Left lung (tissue), 10 donors: ENCODE results near the gene KCNG3. TPM values are rescaled to one million over a fixed set of nuclear protein-coding genes. Genes with fewer than 3 reads are reported as not detected.

ENCODE experiments used
- ATAC-seq: fragments of 200-7000 bp; cut with Tn5 transposase; one replicate; pipeline ENCODE4 v1.9.1; 2020; ENCODE audit warnings: moderate library complexity
- DNase-seq, 4 donors: peaks; one replicate each; pipeline ENCODE4 v3.0.0-alpha.2; 2013 to 2020
- H3K27ac ChIP-seq, 2 donors: fragments of 200-600 bp; sonication (generic) in 1 of 2; one replicate each; pipeline versions ENCODE4 v1.5.0 to v1.8.0; 2020 to 2021
- H3K27me3 ChIP-seq, 2 donors: fragments of 200-600 bp; sonication (generic) in 1 of 2; one replicate each; pipeline versions ENCODE4 v1.5.0 to v1.8.0; 2020 to 2021
- H3K36me3 ChIP-seq, 2 donors: fragments of 200-600 bp; sonication (generic) in 1 of 2; one replicate each; pipeline versions ENCODE4 v1.5.0 to v1.8.0; 2020 to 2021
- H3K4me1 ChIP-seq, 2 donors: fragments of 200-600 bp; one replicate each; pipeline ENCODE4 v1.8.0; 2021
- H3K4me3 ChIP-seq, 2 donors: fragments of 200-600 bp; sonication (generic) in 1 of 2; one replicate each; pipeline versions ENCODE4 v1.5.0 to v1.8.0; 2020 to 2021; ENCODE audit warnings: mild to moderate bottlenecking in 1 of 2
- H3K9me3 ChIP-seq, 2 donors: fragments of 200-600 bp; sonication (generic) in 1 of 2; one replicate each; pipeline versions ENCODE4 v1.5.0 to v1.8.0; 2020 to 2021
- CTCF ChIP-seq, 2 donors: fragments of 200-600 bp; sonication (generic) in 1 of 2; IDR thresholded peaks; one replicate each; pipeline versions ENCODE4 v1.5.0 to v1.8.0; 2021; ENCODE audit warnings: antibody characterized with exemption in 2 of 2
- intact Hi-C, 2 donors: fragments of 100-400 bp; cut with DNase I; formaldehyde crosslinking; loops; one replicate each; pipeline versions ENCODE4 v1.11.2 to v1.14.2; 2022
- polyA plus RNA-seq, 6 donors: library from polyadenylated mRNA; unstranded; fragments of 120-200 nt; gene quantifications; one replicate each; pipeline ENCODE4 v1.2.1, GENCODE V29; 2013; ENCODE audit not compliant: insufficient read length in 6 of 6
- total RNA-seq, 2 donors: library from RNA; stranded (reverse); fragmentation: NEBNext Ultra II Directional; extraction: Animal tissue kit (Norgen Biotek cat#: 25700); gene quantifications; one replicate each; pipeline ENCODE4 v1.2.1, GENCODE V29; 2021
- donor health status: DM: no; HTN: yes; CAD: no.
- donor health status: DM: no; HTN: no; CAD: no.

Gene KCNG3
- total and polyA plus RNA-seq, 8 donors: 0.06 to 1.3 (median 0.10) TPM; not detected in 1

- intact Hi-C loops: no loop called here
- no peak overlapping the region for H3K4me3 ChIP-seq
- ATAC-seq: no peak
Observed at GRCh38 chr2:42486145-42486906, 7.5 kb downstream of the KCNG3 start.

GRCh38 chr2:42480402-42480801, 13.4 kb downstream of the KCNG3 start:
- no peak overlapping the region for H3K27ac ChIP-seq
- no peaks in the 10 kb centered on the region for H3K36me3 ChIP-seq
- H3K27me3 ChIP-seq: no peaks in the 10 kb centered on the region
- no peaks in the 10 kb centered on the region for H3K9me3 ChIP-seq
- no peaks in the 10 kb centered on the region for H3K4me1 ChIP-seq
- no peak for TF ChIP-seq CTCF (IDR thresholded peaks at IDR 0.05)
- no peak for DNase-seq
- no peak for ATAC-seq
- intact Hi-C loops: no loop called here
- no peak overlapping the region for H3K4me3 ChIP-seq

More at GRCh38 chr2:42486145-42486906, 7.5 kb downstream of the KCNG3 start:
- no peaks in the 10 kb centered on the region for H3K4me1 ChIP-seq
- no peak for DNase-seq
- H3K36me3 ChIP-seq: no peaks in the 10 kb centered on the region
- H3K27ac ChIP-seq: no peak overlapping the region
- H3K27me3 ChIP-seq: peaks cover 0 to 26% of the 10 kb centered on the region in 2 donors
- TF ChIP-seq CTCF (IDR thresholded peaks at IDR 0.05): no peak
- H3K9me3 ChIP-seq: no peaks in the 10 kb centered on the region

GRCh38 chr2:42474765-42475454, 18.9 kb downstream of the KCNG3 start:
- Histone ChIP-seq H3K4me1 (no peaks in the 10 kb centered on the region), H3K4me3 (no peak overlapping the region), H3K27me3 (no peaks in the 10 kb centered on the region), H3K9me3 (no peaks in the 10 kb centered on the region), H3K36me3 (no peaks in the 10 kb centered on the region), H3K27ac (no peak overlapping the region)
- intact Hi-C loops: no loop called here
- ATAC-seq (no peak), DNase-seq (no peak)
- no peak for TF ChIP-seq CTCF (IDR thresholded peaks at IDR 0.05)

- Histone ChIP-seq H3K9me3 (no peaks in the 10 kb centered on the region), H3K27ac (no peak overlapping the region), H3K27me3 (no peaks in the 10 kb centered on the region), H3K4me3 (no peak overlapping the region), H3K36me3 (no peaks in the 10 kb centered on the region), H3K4me1 (no peaks in the 10 kb centered on the region)
- TF ChIP-seq CTCF (IDR thresholded peaks at IDR 0.05): no peak
- ATAC-seq (no peak), DNase-seq (no peak)
- intact Hi-C loops: no loop called here
Observed at GRCh38 chr2:42470706-42471105, 23.1 kb downstream of the KCNG3 start.

- no peak overlapping the region for H3K27ac ChIP-seq
- no peaks in the 10 kb centered on the region for H3K27me3 ChIP-seq
- ATAC-seq (no peak), DNase-seq (no peak)
- no peaks in the 10 kb centered on the region for H3K9me3 ChIP-seq
- no peaks in the 10 kb centered on the region for H3K4me1 ChIP-seq
- intact Hi-C loops: no loop called here
- H3K36me3 ChIP-seq: no peaks in the 10 kb centered on the region
- TF ChIP-seq CTCF (IDR thresholded peaks at IDR 0.05): no peak
- no peak overlapping the region for H3K4me3 ChIP-seq
Observed at GRCh38 chr2:42464631-42465030, 29.2 kb downstream of the KCNG3 start.
